Coronary artery (tissue), 2 donors: ENCODE results near the gene ERN2.

Source experiments
- DNase-seq: peaks from one replicate; pipeline ENCODE4 v3.0.0-alpha.2; 2017; ENCODE audit warnings: low spot score
- H3K27ac ChIP-seq, 2 donors: fragments of 200-600 bp; sonication (generic); one replicate each; pipeline ENCODE4 v1.5.1; 2016 to 2019
- H3K4me3 ChIP-seq: fragments of 200-600 bp; sonication (generic); 2 replicates; pipeline ENCODE4 v1.5.1; 2016; ENCODE audit warnings: mild to moderate bottlenecking, moderate library complexity
- TF ChIP-seq, protein P1 (sequence below): fragments of 200-600 bp; sonication (generic); IDR thresholded peaks from one replicate; pipeline ENCODE4 v1.5.1; 2019; ENCODE audit warnings: antibody characterized with exemption

The ERN2 gene

DNA sequence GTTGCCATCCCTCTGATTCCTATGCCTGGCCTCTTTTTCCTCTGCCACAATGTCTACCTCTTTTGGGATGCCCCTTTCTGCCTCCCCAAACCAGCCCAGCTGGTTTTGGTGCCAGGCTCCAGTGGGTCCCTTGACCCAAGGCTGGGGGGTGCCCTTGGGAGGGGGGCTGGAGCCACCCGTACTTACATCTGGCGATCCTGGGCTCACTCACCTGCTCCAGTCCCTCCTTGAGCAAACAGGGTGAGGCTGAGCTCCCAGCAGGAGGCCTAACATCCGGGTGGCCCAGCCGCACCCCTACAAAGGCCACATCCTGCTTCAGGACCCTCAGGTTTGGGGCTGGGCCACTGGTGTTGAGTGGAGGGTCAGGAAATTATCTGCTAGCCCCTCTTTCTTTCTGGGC, 1.2 kb downstream of the ERN2 start:
- Histone ChIP-seq H3K27ac (no peak overlapping the region), H3K4me3 (no peak overlapping the region)
- TF ChIP-seq, protein P1, sequence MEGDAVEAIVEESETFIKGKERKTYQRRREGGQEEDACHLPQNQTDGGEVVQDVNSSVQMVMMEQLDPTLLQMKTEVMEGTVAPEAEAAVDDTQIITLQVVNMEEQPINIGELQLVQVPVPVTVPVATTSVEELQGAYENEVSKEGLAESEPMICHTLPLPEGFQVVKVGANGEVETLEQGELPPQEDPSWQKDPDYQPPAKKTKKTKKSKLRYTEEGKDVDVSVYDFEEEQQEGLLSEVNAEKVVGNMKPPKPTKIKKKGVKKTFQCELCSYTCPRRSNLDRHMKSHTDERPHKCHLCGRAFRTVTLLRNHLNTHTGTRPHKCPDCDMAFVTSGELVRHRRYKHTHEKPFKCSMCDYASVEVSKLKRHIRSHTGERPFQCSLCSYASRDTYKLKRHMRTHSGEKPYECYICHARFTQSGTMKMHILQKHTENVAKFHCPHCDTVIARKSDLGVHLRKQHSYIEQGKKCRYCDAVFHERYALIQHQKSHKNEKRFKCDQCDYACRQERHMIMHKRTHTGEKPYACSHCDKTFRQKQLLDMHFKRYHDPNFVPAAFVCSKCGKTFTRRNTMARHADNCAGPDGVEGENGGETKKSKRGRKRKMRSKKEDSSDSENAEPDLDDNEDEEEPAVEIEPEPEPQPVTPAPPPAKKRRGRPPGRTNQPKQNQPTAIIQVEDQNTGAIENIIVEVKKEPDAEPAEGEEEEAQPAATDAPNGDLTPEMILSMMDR: no peak
- DNase-seq: no peak

DNA sequence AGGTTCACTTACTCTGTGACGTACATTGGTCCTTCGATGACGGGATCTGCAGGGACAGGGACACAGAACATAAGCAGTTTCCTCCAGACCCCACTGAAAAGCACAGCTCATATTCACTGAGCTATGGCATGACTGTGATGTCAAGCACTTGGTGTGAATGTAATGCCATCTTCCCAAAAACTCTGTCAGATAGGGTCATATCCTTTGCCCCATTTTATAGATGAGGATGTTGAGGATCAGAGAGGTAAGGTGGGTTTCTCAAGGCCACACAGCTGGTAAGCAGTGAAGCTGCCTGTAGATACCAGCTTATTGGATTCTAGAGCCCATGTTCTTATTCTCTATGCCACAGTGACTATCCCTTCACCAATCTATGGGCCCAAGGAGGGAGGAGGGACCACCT, 2.5 kb downstream of the ERN2 start:
- Histone ChIP-seq H3K27ac (no peak overlapping the region), H3K4me3 (no peak overlapping the region)
- DNase-seq: no peak
- TF ChIP-seq, protein P1: no peak

DNA sequence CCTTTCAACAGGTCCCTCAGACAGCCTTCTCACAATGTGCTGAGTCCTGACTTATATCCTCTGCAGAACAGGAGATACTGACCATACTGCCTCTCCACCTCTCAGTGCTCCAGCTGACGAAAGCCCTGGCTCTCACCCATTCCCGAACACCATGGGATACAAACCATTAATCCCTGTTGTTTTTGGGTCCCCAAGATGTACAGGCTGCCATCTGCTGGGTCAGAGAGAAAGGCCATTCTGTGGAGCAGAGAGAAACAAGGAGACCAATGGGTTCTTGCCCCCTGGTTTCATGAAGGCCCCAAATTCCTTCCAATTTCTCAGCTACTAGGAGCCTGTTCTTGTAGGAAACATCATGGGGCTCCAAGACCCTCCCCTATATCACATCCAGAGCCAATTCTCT, 3.0 kb downstream of the ERN2 start:
- no peak for DNase-seq

DNA sequence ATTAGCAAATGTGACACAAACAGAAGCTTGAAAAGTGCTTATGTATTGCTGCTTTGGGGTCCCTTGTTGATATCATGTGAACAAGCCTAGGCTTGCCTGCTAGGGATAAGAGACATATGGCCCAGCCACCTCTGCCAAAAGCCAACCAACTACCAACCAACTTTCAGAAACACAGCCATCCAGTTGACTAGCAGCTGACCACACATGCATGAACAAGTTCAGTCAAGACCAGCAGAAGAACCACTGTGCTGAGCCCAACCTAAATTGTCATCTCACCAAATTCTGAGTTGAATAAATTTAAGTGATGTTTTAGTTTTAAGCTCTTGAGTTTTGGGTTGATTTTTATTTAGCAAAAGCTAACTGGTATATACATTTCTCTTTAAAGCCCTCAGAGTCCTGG, 3.5 kb downstream of the ERN2 start:
- no peak overlapping the region for H3K27ac ChIP-seq
- DNase-seq: no peak
- H3K4me3 ChIP-seq: no peak overlapping the region
- TF ChIP-seq, protein P1: no peak

More for the DNA sequence above, 3.0 kb downstream of the ERN2 start:
- no peak overlapping the region for H3K27ac ChIP-seq
- H3K4me3 ChIP-seq: no peak overlapping the region
- TF ChIP-seq, protein P1: no peak

DNA sequence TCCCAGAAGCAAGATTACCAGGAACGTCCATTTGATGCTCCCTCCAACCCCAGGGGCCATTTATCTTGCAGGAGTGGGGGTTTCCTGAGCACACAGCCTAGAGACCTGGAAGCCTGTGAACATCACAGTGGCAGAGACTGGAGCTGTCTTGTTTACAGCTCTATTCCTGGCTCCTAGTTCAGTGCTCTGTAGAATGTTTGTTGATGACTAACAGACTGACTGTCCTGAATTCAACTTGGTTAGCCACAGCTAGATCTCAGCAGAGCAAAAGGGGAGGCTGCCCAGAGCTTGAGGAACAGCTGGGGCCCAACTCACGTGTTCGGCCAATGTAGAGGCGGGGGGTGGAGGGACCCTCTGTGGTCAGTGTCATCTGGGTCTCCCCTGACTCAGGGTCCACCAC, 6.6 kb downstream of the ERN2 start:
- TF ChIP-seq, protein P1: no peak
- Histone ChIP-seq H3K4me3 (no peak overlapping the region), H3K27ac (no peak overlapping the region)
- DNase-seq: no peak

DNA sequence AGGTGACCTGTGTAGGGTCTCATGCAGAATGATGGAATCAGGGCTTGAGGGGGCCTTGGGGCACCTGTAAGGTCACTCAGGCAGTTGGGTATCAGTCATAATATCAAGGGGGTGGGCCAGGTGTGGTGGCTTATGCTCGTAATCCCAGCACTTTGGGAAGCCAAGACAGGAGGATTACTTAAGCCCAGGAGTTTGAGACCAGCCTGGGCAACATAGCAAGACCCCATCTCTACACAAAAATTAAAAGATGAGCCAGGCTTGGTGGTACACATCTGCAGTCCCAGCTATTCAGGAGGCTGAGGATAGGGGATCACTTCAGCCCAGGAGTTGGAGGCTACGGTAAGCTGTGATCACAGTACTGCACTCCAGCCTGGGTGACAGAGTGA, 7.5 kb downstream of the ERN2 start:
- H3K4me3 ChIP-seq: no peak overlapping the region
- TF ChIP-seq, protein P1: no peak
- H3K27ac ChIP-seq: no peak overlapping the region
- no peak for DNase-seq

DNA sequence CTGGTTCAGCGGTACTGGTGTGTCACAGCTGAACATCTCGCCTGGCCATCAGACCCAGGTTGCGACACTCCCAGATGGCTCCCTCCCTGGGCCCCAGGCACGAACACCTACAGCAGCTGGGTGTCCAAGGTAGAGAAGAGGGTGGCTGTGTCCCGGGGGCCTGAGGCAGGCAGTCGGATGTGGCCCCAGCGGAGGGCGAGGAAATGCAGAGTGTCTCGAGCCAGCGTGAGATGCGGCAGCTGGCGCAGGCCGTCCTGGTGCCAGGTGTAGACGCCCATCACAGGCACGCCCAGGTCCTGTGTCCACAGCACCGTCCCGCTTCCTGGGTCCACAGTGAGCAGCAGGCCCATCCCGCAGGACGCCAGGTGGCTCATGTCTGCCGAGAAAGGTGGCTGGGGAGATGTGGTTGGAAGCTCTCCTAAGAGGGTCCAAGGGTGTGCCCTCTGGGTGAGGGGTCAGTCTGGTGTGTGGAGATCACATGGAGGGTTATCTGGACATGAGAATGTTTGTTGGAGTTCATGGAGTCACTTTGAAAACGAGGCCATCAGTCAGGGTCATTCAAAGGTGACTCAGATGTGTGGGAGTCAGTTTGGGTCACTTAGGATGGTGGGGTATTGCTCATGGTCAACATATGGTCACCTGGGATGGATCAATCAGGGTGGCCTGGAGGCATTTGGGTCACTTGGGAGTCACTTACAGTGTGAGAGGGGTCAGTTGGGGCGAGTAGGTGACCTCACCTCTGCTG, 8.1 kb downstream of the ERN2 start:
- TF ChIP-seq, protein P1: no peak
- DNase-seq: no peak
- Histone ChIP-seq H3K27ac (no peak overlapping the region), H3K4me3 (no peak overlapping the region)
